Measurements from ENCODE around the gene UGT1A6. TPM values are rescaled to one million over a fixed set of nuclear protein-coding genes. Genes with fewer than 3 reads are reported as not detected.

UGT1A6 gene
- total and polyA plus RNA-seq, 2 experiments from 2014 or later, result not detected

- H3F3A ChIP-seq (replicated peaks; ENCODE audit: low read depth), result no peaks in the 10 kb centered on the region
- H3K27me3 ChIP-seq (ENCODE audit: insufficient read depth), result no peaks in the 10 kb centered on the region
- TF ChIP-seq STAT1 (IDR thresholded peaks at IDR 0.05; ENCODE audit: unreplicated experiment) (no peak), JUNB (IDR thresholded peaks at IDR 0.05; ENCODE audit: unreplicated experiment) (no peak), CTCF (conservative IDR thresholded peaks at IDR 0.05; ENCODE audit: low read depth in 2 of 2) (no peak), POLR2AphosphoS5 (IDR thresholded peaks at IDR 0.05; ENCODE audit: low read depth) (no peak), NANOG (IDR thresholded peaks at IDR 0.05; ENCODE audit: borderline replicate concordance) (no peak), REST (IDR thresholded peaks at IDR 0.05; ENCODE audit: unreplicated experiment) (no peak)
- no peak overlapping the region for H3K4me3 ChIP-seq
- no peak overlapping the region for H2AFZ ChIP-seq
- no peaks in the 10 kb centered on the region for H3K4me1 ChIP-seq (ENCODE audit: insufficient read depth)
- H3K4me2 ChIP-seq, result no peak overlapping the region
- Mint-ChIP-seq H3K27me3 (ENCODE audit: insufficient read depth, low read depth, poor library complexity) (no peaks in the 10 kb centered on the region), H3K4me3 (no peak overlapping the region), H3K36me3 (ENCODE audit: low read depth) (peaks cover 4% of the 10 kb centered on the region; the same call in 2 of the 3 replicates), H3K27ac (no peak overlapping the region), H3K9me3 (peaks cover 20% of the 10 kb centered on the region), H3K4me1 (no peaks in the 10 kb centered on the region)
- no peaks in the 10 kb centered on the region for H4K20me1 ChIP-seq (replicated peaks; ENCODE audit: insufficient read depth)
- H3K9me2 ChIP-seq (ENCODE audit: insufficient read depth), result 0 out of 2 replicates have a peak, but pooled peaks cover 4% of the 10 kb centered on the region
- no peak overlapping the region for H3K27ac ChIP-seq (ENCODE audit: low read depth)
- H3K79me2 ChIP-seq (replicated peaks; ENCODE audit: insufficient read depth), result no peaks in the 10 kb centered on the region
- ATAC-seq, result no peak
- DNase-seq (ENCODE audit: low spot score), result no peak
- H3K36me3 ChIP-seq (ENCODE audit: insufficient read depth), result no peaks in the 10 kb centered on the region
These were observed 88.1 kb downstream of the UGT1A6 start for GRCh38 chr2:233780771-233781170.

GRCh38 chr2:233789554-233789953, 96.9 kb downstream of the UGT1A6 start:
- Histone ChIP-seq H3K4me1 (ENCODE audit: insufficient read depth) (no peaks in the 10 kb centered on the region), H3K79me2 (replicated peaks; ENCODE audit: insufficient read depth) (no peaks in the 10 kb centered on the region), H3K9me2 (ENCODE audit: insufficient read depth) (no peaks in the 10 kb centered on the region), H3K4me3 (no peak overlapping the region), H2AFZ (no peak overlapping the region), H4K20me1 (replicated peaks; ENCODE audit: insufficient read depth) (no peaks in the 10 kb centered on the region), H3F3A (replicated peaks; ENCODE audit: low read depth) (no peaks in the 10 kb centered on the region), H3K36me3 (ENCODE audit: insufficient read depth) (no peaks in the 10 kb centered on the region), H3K4me2 (no peak overlapping the region), H3K27ac (ENCODE audit: low read depth) (no peak overlapping the region), H3K27me3 (ENCODE audit: insufficient read depth) (no peaks in the 10 kb centered on the region)
- DNase-seq (ENCODE audit: low spot score) (no peak), ATAC-seq (no peak)
- H3K36me3 Mint-ChIP-seq (ENCODE audit: low read depth), result no peaks in the 10 kb centered on the region; the same call in 2 of the 3 replicates
- peaks cover 12% of the 10 kb centered on the region; the same call in 2 of the 3 replicates for H3K9me3 Mint-ChIP-seq
- H3K27me3 Mint-ChIP-seq (ENCODE audit: insufficient read depth, low read depth, poor library complexity), result peaks cover 11% of the 10 kb centered on the region
- H3K4me3 Mint-ChIP-seq, result no peak overlapping the region
- no peaks in the 10 kb centered on the region; the same call in 2 of the 3 replicates for H3K4me1 Mint-ChIP-seq
- H3K27ac Mint-ChIP-seq, result no peak overlapping the region
- TF ChIP-seq ZNF331 (CRISPR knock-in tag; IDR thresholded peaks at IDR 0.05; ENCODE audit: low read depth) (no peak), ZNF114 (CRISPR knock-in tag; IDR thresholded peaks at IDR 0.05) (no peak), NANOG (IDR thresholded peaks at IDR 0.05; ENCODE audit: borderline replicate concordance) (no peak), REST (IDR thresholded peaks at IDR 0.05; ENCODE audit: unreplicated experiment) (no peak), EZH2phosphoT487 (IDR thresholded peaks at IDR 0.05; ENCODE audit: unreplicated experiment) (no peak), EZH2 (IDR thresholded peaks at IDR 0.05; ENCODE audit: low read depth, unreplicated experiment) (no peak), CTCF (conservative IDR thresholded peaks at IDR 0.05; ENCODE audit: low read depth in 2 of 2) (no peak)

Data from GM23338 (cell line).